WTC11 (cell line): ENCODE measurements around the gene NGRN.

Experiments used
- CREM ChIP-seq: sonication (generic); formaldehyde crosslinking; IDR thresholded peaks from 2 replicates; pipeline ENCODE4 v1.8.1; 2022; ENCODE audit warnings: mild to moderate bottlenecking, missing genetic modification reagents, moderate library complexity
- CTCF ChIP-seq: fragments of 200-600 bp; IDR thresholded peaks from 2 replicates; pipeline ENCODE4 v1.8.0; 2022; ENCODE audit warnings: antibody characterized with exemption
- HMGXB4 ChIP-seq: sonication (generic); formaldehyde crosslinking; IDR thresholded peaks from 2 replicates; pipeline ENCODE4 v1.8.1; 2023; ENCODE audit warnings: mild to moderate bottlenecking, moderate library complexity, missing genetic modification reagents
- NFYB ChIP-seq: sonication (generic); formaldehyde crosslinking; conservative IDR thresholded peaks from 2 replicates; pipeline ENCODE4 v1.8.0; 2022; ENCODE audit warnings: low read depth, missing genetic modification reagents
- NR1H2 ChIP-seq: sonication (generic); formaldehyde crosslinking; IDR thresholded peaks from 2 replicates; pipeline ENCODE4 v1.9.0; 2021; ENCODE audit warnings: mild to moderate bottlenecking, moderate library complexity, missing genetic modification reagents
- USF2 ChIP-seq: sonication (generic); formaldehyde crosslinking; IDR thresholded peaks from 2 replicates; pipeline ENCODE4 v1.8.1; 2023; ENCODE audit warnings: mild to moderate bottlenecking, missing genetic modification reagents, moderate library complexity

- TF ChIP-seq NFYB (CRISPR knock-in tag) (no peak), CTCF (no peak), CREM (no peak), USF2 (CRISPR knock-in tag) (no peak), NR1H2 (CRISPR knock-in tag) (no peak), HMGXB4 (CRISPR knock-in tag) (no peak)
These were observed 36.5 kb upstream of the NGRN start for GRCh38 chr15:90228960-90229359.
